ENCODE data around the gene RELN. TPM values are rescaled to one million over a fixed set of nuclear protein-coding genes. Genes with fewer than 3 reads are reported as not detected.

The RELN gene
- total and polyA plus RNA-seq, 10 donors = 0.03 to 7.6 (median 1.0) TPM

DNA sequence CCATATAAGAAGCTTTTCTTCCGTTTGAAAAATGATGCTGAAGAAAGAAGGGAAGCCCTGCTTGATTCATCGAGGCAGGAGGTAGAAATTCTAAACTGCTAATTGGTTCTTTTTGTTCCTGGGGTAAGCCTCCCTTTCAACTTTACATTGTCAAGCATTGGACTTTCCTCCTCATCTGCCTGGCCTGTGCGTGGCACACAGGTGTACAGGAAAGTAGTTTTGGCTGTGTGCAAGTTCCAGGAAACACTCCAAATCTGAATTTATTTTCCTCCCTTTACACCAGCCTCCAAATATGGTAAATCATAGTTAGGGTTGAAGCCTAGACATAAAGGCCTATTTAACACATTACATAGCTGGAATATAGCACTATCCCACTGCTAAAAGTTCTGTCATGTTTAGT is 18.2 kb upstream of the RELN start:
- no peak overlapping the region for H3K27ac ChIP-seq
- H3K4me1 ChIP-seq = peaks cover 0 to 4% (median 0%) of the 10 kb centered on the region in 6 donors
- WGBS, 5 donors = 46 to 78% (median 67%) methylated on average over 3 of the region's 3 CpGs
- H3K27me3 ChIP-seq (replicated peaks in 1 of 7) = no peaks in the 10 kb centered on the region
- no peaks in the 10 kb centered on the region for H3K9me3 ChIP-seq
- H3K4me3 ChIP-seq = no peak overlapping the region
- intact Hi-C loops (cut with DNase I; ENCODE audit: low total_unique reads) = no loop called here
- TF ChIP-seq POLR2AphosphoS5 (IDR thresholded peaks at IDR 0.05) (no peak), POLR2A (IDR thresholded peaks at IDR 0.05) (no peak)
- TF ChIP-seq, protein P1, sequence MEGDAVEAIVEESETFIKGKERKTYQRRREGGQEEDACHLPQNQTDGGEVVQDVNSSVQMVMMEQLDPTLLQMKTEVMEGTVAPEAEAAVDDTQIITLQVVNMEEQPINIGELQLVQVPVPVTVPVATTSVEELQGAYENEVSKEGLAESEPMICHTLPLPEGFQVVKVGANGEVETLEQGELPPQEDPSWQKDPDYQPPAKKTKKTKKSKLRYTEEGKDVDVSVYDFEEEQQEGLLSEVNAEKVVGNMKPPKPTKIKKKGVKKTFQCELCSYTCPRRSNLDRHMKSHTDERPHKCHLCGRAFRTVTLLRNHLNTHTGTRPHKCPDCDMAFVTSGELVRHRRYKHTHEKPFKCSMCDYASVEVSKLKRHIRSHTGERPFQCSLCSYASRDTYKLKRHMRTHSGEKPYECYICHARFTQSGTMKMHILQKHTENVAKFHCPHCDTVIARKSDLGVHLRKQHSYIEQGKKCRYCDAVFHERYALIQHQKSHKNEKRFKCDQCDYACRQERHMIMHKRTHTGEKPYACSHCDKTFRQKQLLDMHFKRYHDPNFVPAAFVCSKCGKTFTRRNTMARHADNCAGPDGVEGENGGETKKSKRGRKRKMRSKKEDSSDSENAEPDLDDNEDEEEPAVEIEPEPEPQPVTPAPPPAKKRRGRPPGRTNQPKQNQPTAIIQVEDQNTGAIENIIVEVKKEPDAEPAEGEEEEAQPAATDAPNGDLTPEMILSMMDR (IDR thresholded peaks at IDR 0.05 in 8 of 11, conservative IDR thresholded peaks at IDR 0.05 in 3 of 11) = no peak
- no peak for DNase-seq
- H3K36me3 ChIP-seq = no peaks in the 10 kb centered on the region

DNA sequence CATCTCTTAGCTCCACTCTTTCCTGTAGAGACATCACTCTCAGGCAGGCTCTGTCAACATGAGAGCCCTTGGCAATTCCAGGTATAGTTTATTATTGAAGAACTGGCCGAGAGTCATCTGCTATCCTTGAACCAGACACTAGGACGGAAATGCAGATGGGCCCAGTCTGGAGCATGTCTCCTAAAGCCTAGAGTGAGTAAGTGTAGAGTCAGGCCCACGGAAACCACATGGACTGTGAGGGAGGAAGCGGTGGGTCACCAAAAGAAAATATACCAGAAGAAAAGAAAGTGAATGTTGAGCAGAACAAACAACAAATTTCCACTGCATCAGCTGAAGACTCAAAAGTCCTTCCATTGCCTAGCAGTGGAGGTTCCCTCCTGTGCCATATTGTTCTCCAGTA is 15.7 kb upstream of the RELN start:
- no peaks in the 10 kb centered on the region for H3K9me3 ChIP-seq
- DNase-seq = no peak
- intact Hi-C loops (cut with DNase I; ENCODE audit: low total_unique reads) = no loop called here
- no peak overlapping the region for H3K4me3 ChIP-seq
- H3K27me3 ChIP-seq (replicated peaks in 1 of 7) = no peaks in the 10 kb centered on the region
- no peak for TF ChIP-seq POLR2AphosphoS5 (IDR thresholded peaks at IDR 0.05)
- TF ChIP-seq, protein P1 (IDR thresholded peaks at IDR 0.05 in 8 of 11, conservative IDR thresholded peaks at IDR 0.05 in 3 of 11) = no peak
- TF ChIP-seq POLR2A (IDR thresholded peaks at IDR 0.05) = no peak
- whole genome bisulfite sequencing, 5 donors = 79 to 91% (median 85%) methylated on average over 4 of the region's 4 CpGs
- H3K36me3 ChIP-seq = no peaks in the 10 kb centered on the region
- no peak overlapping the region for H3K27ac ChIP-seq
- H3K4me1 ChIP-seq = peaks cover 0 to under 1% (median 0%) of the 10 kb centered on the region in 6 donors

DNA sequence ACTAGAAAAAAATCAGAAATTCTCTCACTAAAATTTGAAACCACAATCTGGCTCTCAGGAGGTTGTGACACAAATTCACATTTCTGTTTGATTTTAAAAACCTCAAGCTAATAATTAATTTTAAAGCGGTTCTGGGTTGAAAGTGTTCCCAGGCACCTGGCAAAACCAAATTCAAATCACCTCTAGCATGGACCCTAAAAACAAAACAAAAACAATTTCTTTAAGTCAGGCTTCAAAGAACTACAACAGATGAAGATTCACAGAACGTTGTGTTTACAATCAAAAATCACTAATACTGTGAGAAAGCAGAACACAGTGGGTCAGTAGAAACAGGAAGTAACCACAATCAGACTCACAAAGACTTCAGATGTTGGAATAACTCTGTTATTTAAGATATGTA is 7.2 kb upstream of the RELN start:
- WGBS, 5 donors = 54 to 61% (median 57%) methylated on average over 2 of the region's 2 CpGs
- no peak overlapping the region for H3K27ac ChIP-seq
- H3K4me1 ChIP-seq = no peaks in the 10 kb centered on the region
- H3K36me3 ChIP-seq = no peaks in the 10 kb centered on the region
- intact Hi-C loops (cut with DNase I; ENCODE audit: low total_unique reads) = no loop called here
- H3K4me3 ChIP-seq = no peak overlapping the region
- H3K9me3 ChIP-seq = no peaks in the 10 kb centered on the region
- DNase-seq = no peak
- TF ChIP-seq, protein P1 (IDR thresholded peaks at IDR 0.05 in 8 of 11, conservative IDR thresholded peaks at IDR 0.05 in 3 of 11) = no peak
- TF ChIP-seq POLR2AphosphoS5 (IDR thresholded peaks at IDR 0.05) (no peak), POLR2A (IDR thresholded peaks at IDR 0.05) (no peak)
- peaks cover 0 to 21% (median 6%) of the 10 kb centered on the region in 7 donors for H3K27me3 ChIP-seq (replicated peaks in 1 of 7)

DNA sequence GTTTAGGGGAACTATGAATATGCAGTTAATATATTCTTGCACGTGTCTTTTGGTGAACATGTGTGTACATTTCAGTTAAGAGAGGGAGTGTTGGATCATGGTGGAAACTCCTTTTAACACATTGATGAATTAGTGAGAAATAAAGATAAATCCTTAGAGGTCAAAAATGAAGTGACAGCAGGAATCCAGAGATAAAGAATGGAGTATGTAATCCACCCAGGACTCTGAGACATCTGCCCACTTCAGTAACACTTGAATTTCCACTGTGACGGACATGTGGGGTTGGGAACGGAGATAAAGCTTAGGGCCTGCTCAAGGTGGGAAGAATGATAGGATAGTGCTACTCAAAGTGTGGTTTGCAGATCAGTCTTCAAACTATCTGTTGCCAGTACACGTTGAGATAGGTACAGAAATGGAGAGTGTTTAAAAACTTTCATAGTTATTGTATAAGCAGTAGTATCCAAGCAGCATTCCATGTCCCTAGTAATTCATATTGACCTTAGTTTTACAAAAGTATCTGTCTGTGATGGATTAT is 6.6 kb upstream of the RELN start:
- TF ChIP-seq, protein P1 (IDR thresholded peaks at IDR 0.05 in 8 of 11, conservative IDR thresholded peaks at IDR 0.05 in 3 of 11) = no peak
- no peak for TF ChIP-seq POLR2A (IDR thresholded peaks at IDR 0.05)
- no peak for TF ChIP-seq POLR2AphosphoS5 (IDR thresholded peaks at IDR 0.05)
- Histone ChIP-seq H3K9me3 (no peaks in the 10 kb centered on the region), H3K36me3 (no peaks in the 10 kb centered on the region), H3K4me3 (no peak overlapping the region), H3K27ac (no peak overlapping the region), H3K27me3 (replicated peaks in 1 of 7) (peaks cover 0 to 27% (median 11%) of the 10 kb centered on the region in 7 donors), H3K4me1 (peaks cover 0 to 2% (median 0%) of the 10 kb centered on the region in 6 donors)
- intact Hi-C loops (cut with DNase I; ENCODE audit: low total_unique reads) = no loop called here
- WGBS, 5 donors = 78 to 84% (median 81%) methylated on average over 4 of the region's 4 CpGs
- DNase-seq = no peak

Measured in spleen (tissue), 11 donors.